HG03103 (cell line): ENCODE data around the gene TMTC2.
"Not testable (repeated sequence)": the region's sequence is repeated elsewhere in the genome, so short reads cannot be mapped to it uniquely, and the experiment has no call there.

Experiments used
- ATAC-seq: cut with Tn5 transposase; IDR thresholded peaks from one replicate; pipeline ENCODE4 v1.9.1; 2021; ENCODE audit warnings: low read depth; ENCODE audit not compliant: unreplicated experiment

The TMTC2 gene

DNA sequence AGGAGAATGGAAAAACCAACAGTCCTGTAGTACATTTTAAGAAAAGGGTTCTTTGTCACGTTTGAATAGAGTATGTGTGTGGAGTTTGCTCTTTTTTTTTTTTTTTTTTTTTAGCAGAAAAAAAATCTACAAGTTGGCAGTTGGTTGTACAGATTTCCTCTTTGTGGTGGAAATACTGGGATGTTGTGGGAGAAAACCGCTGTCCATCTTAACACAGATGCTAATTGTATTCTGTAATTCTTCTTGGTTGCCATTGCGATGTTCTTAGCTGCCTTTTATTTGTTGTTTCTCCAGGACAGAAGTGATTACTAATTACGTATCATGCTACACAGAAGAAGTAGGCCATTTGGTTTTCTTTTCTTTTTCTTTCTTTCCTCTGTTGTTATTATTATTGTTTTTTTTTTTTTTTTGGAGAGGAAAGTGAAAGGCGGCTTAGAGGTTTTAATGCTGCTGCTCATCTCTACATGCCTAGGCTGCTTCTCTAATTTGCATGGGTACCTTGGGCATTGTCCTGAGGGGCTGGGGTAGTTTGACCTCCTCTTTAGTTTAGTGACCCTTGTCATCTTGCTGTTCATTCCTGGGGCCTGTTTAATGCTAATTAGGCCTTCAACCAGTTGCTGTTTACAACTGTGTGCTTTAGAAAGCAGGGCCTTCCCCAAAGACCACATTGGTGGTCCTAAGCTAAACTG is 94.7 kb downstream of the TMTC2 start:
- ATAC-seq, result no peak

DNA sequence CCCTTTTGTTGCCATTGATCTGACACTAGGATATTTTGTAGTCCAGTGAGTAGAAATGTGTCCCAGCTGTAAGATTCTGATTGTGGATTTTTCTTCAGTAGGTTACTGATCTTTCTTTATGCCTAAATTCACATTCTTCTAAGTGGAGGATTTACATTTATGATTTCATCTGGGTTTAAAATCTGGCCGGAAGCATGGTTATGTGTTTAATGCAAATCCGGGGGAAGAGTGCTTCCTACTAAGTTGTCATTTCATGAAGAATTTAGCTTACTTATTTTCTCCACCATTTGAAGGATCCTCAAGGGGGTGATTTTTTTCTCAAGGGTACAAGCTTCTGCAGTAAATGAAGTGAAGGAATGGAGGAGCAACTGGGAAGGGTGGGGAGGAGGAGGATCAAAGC is 96.7 kb downstream of the TMTC2 start:
- no peak for ATAC-seq

- no peak for ATAC-seq
These were observed 100.3 kb downstream of the TMTC2 start for GRCh38 chr12:82787016-82787415.

- no peak for ATAC-seq
These were observed 101.9 kb downstream of the TMTC2 start for GRCh38 chr12:82788594-82788993.

GRCh38 chr12:82789674-82790073 is 103.0 kb downstream of the TMTC2 start:
- no peak for ATAC-seq

- ATAC-seq, result no peak
These were observed 107.1 kb downstream of the TMTC2 start for GRCh38 chr12:82793751-82794281.

- no peak for ATAC-seq
These were observed 110.8 kb downstream of the TMTC2 start for GRCh38 chr12:82797480-82797879.

DNA sequence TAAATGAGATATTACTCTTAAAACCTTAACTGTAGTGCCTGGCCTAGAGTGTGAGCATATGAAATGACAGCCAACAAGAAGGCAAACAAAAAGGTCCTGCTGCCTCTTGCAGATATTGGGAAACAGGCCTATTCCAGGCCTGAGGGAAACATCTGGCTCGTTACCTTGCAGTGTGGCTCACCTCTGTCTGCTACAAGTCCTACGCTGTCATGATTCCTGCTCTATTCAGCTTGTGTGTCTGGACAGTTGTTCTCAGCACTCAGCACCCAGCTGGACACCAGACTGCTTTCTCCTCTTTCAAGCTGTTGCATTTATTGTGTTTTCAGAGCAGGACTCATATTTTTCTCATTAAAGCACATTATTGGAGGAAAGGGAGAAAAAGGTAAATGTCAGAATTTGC is 113.5 kb downstream of the TMTC2 start:
- ATAC-seq, result no peak

DNA sequence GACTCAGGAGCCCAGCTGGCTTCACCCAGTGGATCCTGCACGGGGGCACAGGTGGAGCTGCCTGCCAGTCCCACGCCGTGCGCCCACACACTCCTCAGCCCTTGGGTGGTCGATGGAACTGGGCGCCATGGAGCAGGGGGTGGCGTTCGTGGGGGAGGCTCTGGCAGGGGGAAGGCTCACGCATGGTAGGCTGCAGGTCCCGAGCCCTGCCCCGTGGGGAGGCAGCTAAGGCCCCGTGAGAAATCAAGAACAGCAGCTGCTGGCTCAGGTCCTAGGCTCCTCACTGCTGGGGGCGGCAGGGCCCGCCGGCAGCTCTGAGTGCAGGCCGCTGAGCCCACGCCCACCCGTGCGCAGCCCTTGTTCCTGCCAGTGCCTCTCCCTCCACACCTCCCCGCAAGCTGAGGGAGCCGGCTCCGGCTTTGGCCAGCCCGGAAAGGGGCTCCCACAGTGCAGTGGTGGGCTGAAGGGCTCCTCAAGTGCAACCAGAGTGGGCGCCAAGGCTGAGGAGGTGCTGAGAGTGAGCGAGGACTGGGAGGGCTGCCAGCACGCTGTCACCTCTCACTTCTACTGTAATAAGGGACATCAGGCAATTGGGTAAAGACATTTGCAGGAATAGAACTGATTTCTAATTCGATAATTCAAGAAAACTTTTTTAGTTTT is 115.4 kb downstream of the TMTC2 start:
- no peak for ATAC-seq

DNA sequence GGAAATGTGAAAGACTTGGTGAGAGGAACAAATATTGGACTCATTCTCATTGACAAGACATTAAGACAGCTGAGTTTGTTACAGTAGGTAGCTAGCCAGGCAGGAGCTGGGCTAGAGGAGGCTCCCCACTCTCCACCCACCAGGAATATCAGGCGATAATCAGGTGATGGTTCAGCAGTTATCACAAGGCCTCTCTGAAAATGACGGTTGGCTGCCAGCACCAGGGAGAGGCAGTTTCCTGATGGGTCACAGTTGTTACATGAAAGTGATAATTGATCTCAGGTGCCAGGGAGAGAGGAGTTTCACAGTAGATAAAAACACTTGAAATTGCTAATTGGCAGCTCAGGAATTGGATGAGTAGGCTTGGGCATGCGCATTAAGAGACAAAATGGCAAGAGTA is 116.5 kb downstream of the TMTC2 start:
- ATAC-seq, result no peak

DNA sequence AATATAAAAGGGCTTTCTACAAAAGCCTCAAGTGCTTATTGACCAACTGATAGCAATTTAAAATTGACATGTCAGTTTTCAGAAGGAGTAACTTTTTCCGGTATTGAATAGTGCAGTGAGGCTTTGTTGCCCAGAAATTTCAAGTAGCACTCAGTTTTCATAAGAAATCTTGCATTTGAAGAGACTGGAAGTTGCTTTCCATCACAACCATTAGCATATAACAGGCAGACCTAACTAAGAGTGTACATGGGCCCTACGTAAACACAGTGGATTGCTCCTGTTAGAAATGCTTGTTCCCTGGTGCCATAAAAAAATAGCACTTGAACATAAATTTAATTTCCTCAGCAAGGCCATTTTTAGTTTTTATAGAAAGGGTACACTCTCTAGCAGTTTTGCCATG is 117.9 kb downstream of the TMTC2 start:
- ATAC-seq, result no peak

GRCh38 chr12:82805004-82805403 is 118.3 kb downstream of the TMTC2 start:
- not testable (repeated sequence) for ATAC-seq

- ATAC-seq, result no peak
These were observed 119.2 kb downstream of the TMTC2 start for GRCh38 chr12:82805812-82806497.

DNA sequence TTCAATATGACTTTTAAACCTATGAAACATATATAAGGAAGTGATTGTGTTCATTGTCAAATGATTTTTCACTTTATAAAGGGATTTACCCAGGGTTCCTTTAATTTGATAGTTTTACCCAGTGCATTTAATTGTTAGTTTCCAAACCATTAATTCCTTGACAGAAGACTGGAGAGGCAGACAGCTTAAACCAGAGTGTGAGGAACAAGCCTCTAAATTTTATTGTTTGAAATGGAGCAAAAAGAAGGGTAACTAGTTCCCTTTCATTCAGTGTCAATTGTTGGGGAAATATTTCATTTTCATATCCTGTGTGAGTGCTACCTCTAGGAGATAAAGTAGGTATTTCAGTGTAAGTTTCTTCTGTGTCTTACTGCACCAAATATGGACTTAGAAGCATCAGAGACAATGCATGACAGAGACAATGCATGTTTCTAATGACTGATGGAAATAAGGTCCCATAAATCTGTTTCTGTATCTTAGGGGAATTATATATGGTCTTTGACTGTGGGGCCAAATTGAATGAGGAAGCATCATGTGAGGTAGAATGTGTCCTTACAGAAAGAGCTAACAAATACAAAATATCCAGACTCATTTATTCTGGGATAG is 120.5 kb downstream of the TMTC2 start:
- ATAC-seq, result no peak

- no peak for ATAC-seq
These were observed 123.9 kb downstream of the TMTC2 start for GRCh38 chr12:82810568-82810967.

DNA sequence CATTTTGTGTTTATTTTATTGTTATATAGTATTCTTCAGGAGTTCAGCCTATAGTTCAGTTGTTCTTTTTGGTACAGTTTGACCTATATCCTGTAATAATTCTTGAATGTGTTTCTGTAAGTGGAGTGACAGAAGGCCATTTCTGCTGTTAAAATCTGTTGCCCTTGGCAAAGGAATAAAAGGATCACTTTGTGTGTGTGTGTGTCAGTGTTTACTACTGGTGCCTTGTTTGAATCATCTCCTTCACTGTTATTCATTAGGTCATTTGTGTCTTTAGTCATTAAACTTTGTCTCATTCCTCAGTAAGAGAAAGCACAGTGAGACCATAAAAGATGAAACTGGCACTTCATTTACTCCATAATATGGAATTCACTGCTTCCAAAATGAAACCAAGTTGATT is 130.7 kb downstream of the TMTC2 start:
- ATAC-seq, result no peak

DNA sequence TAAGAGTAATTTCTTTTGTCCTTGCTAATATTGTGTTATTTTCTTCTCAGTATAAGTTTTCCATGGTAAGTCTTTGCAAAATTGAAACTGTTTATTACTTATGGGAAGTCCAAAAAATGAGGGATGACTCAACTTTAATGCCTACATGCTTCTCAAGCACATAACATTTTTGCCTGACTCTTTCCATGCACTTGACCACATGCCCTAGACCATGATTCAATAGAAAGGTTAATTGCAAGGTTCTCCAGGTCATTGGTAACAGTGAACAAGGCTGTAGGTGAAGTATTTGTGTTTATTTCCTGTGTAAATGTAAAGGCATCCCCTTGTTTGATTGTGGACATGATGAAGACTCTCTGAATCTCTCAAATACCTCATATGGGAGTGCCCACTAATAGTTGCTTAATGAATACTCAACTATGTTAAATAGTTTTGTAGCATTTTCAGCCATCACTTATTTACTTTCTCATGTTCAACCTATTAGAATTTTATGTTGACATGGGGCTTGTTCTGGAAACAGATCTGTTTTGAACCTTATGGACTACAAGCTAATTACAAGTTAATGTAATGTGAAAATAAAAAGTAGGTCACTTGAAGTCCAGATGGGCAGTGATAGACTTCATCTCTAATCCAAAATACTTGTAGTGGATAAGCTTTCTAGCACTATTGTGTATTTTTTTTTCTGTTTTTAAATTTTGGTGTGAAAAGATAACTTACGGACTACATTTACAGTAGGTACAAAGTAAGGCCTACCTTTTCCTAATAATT is 131.7 kb downstream of the TMTC2 start:
- no peak for ATAC-seq

GRCh38 chr12:82826505-82826904 is 139.8 kb downstream of the TMTC2 start:
- no peak for ATAC-seq

- ATAC-seq, result no peak
These were observed 145.4 kb downstream of the TMTC2 start for GRCh38 chr12:82832096-82832495.

GRCh38 chr12:82832981-82833380 is 146.3 kb downstream of the TMTC2 start:
- no peak for ATAC-seq
